LHCN-M2 (cell line): ENCODE data around the gene AKT2. TPM values are rescaled to one million over a fixed set of nuclear protein-coding genes. Genes with fewer than 3 reads are reported as not detected.

Experiments
- DNase-seq: peaks from one replicate; pipeline ENCODE4 v3.0.0-alpha.2; 2012; ENCODE audit warnings: low read depth
- total RNA-seq: library from RNA; depleted of rRNA; stranded (reverse); fragments of >200 nt; gene quantifications from 2 replicates; pipeline ENCODE4 v1.2.3, GENCODE V29; 2014

Gene AKT2
- total RNA-seq, 1 experiment from 2014 or later = 93.5 TPM

DNA sequence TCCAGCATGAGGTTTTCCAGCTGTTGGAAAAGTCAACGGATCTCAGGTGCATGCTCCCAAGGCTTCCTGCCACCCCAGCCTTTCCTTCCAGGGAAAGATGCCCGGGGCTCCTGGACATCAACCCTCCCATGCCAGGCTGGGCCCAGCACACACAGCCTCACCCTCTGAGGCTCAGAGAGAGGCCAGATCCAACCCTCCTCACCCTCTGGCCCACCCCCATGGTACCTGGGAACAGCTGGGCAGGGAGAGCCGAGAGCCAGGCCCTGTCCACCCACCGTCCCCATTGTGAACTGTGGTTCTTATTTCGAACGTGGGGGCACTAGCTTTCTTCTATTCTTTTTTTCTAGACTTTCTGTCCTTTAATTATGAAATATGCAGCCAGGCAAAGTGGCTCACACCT lies 48.8 kb downstream of the AKT2 start:
- no peak for DNase-seq

DNA sequence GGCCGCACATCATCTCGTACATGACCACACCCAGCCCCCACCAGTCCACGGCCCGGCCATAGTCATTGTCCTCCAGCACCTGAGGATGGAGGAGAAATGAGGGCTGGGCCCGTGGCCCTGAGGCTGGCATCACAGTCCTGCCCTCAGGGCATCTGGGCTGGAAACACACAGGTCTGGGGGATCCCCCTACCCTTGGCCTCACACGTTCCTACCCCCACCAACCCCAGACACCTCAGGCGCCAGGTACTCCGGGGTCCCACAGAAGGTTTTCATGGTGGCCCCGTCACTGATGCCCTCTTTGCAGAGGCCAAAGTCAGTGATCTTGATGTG lies 49.2 kb downstream of the AKT2 start:
- no peak for DNase-seq

- no peak for DNase-seq
Measured at GRCh38 chr19:40235238-40236025, 49.7 kb downstream of the AKT2 start.

- DNase-seq = no peak
Measured at GRCh38 chr19:40234429-40235237, 50.5 kb downstream of the AKT2 start.

- DNase-seq = no peak
Measured at GRCh38 chr19:40233811-40234389, 51.2 kb downstream of the AKT2 start.

DNA sequence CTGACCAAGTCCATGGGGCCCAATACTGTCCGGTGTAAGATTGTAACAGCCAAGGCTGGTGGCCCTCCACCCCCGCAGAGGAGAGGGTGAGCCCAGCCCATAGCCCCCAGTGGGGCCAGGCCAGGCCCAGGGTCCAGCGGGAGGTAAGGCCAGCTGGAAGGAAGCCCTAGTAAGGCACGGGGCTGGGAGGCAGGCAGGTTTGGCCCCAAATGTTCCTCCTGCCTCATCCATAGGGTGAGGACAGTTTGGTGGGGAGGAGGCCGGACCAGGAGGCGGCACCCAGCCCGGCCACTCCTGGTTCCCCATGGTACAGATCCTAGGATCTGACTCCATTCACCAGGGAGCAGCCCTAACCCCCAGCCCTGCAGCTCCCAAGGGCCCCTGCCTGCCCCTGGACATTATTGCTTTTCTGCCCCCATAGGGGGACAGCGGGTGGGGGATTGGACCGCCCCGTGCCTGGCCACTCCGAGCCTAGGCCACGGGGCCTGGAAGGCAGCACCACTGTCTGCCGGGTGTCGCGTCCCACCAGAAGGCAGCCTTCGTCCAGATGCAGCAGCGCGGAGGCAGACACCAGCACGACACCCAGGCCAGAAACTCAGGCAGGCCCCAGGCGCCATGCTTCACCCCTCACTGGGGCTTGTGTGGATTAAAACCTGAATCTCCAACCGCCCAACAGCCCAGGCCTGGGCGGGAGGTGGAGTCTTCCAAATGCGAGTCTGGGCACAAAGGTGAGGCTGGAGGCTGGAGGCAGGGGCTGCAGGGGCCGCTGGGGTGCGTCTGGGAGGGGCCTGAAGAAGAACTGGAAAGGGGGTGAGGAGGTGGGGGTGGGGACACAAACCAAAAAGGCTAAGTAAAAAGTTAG lies 52.0 kb downstream of the AKT2 start:
- no peak for DNase-seq

DNA sequence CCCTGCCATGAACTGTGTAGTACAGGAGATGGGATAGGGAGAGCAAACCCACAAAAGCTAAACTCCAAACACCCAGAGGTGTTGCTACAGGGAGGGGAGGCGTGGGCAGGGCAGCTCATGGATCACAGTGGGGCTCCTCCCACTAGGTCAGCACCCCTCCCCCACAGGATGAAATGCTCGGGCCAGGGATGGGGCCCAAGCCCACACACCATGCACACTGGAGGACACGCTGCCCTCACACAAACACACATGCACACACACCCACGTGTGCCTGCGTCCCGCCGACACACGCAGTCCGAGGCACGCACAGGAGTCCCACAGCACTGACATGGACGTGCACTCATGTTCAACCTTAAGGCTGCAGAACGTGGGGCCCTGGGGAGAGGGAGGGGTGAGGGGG lies 52.7 kb downstream of the AKT2 start:
- no peak for DNase-seq

GRCh38 chr19:40231544-40232424 lies 53.4 kb downstream of the AKT2 start:
- no peak for DNase-seq

- no peak for DNase-seq
Measured at GRCh38 chr19:40231057-40231456, 54.1 kb downstream of the AKT2 start.

DNA sequence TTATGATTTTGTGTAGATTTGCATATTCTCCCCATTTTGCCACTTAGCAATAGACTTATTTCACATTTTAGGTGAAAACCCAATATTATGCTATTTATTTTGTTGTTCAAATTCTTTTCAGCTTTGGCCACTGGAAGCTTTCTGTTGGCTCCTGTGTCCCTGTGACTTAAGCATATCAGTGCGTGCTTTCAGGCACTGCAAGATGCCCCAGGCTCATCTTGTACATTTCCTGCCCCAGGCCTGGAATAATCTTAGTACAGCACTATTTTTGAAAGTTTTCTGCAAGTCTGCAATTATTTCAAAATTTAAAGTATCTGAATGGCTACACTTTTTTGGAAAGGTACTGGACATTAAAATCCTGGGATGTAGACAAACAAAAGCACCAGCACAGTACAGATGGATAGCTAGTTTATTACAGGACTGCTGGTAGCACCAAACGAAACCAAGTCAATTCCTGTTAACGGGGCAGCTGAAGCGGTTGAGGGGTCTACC lies 55.2 kb downstream of the AKT2 start:
- no peak for DNase-seq

- DNase-seq = peak; percentile 25
Measured at GRCh38 chr19:40229484-40229883, 55.7 kb downstream of the AKT2 start.

DNA sequence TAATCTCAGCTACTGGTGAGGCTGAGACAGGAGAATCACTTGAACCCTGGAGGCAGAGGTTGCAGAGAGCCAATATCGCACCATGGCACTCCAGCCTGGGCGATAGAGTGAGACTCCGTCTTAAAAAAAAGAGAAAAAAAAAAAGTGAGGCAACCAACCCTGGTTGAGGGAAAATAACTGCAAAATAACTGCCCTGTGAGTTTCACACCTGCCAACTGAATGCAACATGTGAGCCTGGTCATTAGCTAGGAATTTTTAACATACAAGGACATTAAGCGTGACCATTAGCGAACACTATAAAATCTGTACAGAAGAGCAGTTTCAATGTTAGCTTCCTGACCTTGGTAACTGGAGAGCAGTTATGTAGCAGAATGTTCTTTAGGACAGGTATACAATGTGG lies 56.3 kb downstream of the AKT2 start:
- no peak for DNase-seq

GRCh38 chr19:40228346-40228745 lies 56.8 kb downstream of the AKT2 start:
- no peak for DNase-seq

GRCh38 chr19:40225440-40226305 lies 59.5 kb downstream of the AKT2 start:
- peak; percentile 21 for DNase-seq

DNA sequence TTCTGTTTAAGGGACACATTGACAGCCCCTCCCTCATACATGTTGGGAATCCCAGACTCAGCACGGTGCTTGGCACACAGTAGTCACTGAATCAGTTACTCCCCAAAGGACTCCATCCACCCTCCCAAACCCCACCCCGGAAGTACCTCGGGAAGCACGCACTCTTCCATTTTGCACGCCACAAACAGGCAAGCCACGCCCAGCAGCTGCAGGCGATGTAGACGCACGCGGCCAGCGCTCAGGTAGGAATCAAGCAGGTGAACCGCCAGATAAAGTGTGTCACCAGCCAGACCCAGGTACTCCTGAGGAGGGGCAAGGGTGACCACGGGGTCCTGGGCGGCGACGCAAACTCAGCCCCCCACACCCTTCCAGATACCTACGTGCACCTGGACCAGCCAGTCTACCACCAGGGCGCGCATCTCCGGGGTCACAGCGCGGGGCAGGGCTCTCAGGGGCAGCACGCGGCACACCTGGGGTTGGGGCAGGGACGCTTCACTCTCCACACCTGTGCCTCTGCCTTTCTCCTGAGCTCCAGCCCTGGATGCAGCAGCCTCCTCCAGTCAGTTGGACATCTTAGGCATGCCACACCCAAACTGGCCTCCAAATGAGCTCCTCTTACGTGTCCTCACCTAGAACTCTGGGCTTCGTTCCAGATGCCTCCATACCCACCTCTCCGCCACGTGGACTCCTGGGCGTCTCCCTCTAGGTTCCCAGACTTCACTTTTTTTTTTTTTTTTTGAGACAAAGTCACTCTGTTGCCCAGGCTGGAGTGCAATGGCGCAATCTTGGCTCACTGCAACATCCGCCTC lies 60.6 kb downstream of the AKT2 start:
- DNase-seq = no peak

DNA sequence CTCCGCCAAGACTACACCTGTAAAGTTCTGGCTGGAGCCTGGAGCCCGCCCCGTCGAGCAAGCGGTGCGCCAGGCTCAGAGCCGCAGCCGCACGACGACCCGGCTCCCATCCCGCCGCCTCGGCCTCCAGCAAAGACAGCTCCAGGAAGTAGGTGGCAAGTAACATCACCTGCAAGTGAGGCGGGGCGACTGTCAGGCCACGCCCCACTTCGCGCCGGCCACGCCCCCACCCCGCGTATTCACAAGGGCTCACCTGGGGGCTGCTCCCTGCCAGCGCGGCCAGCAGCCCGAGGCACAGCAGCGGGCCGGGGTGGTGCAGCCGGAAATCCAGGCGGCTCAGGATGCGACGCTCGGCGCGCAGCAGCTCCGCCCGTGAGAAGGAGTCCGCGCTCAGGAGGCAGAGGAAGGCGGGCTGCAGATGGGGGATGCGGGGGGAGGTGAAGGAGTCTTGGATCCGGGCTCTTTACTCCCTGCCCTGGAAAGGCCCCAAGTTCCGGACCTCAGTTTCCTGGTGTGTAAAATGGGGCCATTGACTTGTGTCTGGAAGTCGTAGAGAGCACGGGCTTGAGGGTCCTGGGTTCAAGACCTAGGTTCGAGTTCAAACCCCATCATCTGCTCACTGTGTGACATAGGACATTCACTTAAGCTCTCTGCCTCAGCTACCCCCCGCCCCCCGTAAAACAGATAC lies 61.9 kb downstream of the AKT2 start:
- DNase-seq = no peak

- peak; percentile 87 for DNase-seq
Measured at GRCh38 chr19:40221858-40222619, 63.1 kb downstream of the AKT2 start.
